HG03066 (cell line): ENCODE measurements around the gene PAK1.

Source experiments
- ATAC-seq: cut with Tn5 transposase; IDR thresholded peaks from one replicate; pipeline ENCODE4 v1.9.1; 2021; ENCODE audit warnings: low read depth; ENCODE audit not compliant: unreplicated experiment

Gene PAK1

GRCh38 chr11:77278595-77279506, 195.0 kb downstream of the PAK1 start:
- no peak for ATAC-seq

DNA sequence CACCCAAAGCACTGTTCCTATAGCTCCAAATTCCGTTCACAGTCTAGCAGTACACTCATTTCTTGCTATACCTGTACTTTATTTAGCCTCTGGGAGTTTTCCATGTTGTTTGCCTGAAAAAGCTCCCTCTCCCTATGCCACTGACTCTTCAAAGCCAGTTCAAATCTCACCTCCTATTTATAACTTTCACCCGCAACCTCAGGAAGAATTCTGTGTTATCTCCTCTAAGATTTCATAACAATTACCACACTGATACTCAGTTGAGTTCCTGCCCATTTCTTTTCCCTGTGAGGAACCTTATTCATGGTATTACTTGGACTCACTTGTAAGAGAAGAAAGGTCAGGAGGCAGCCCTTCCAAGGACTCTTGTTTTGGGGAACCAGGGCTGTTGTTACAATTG, 197.6 kb downstream of the PAK1 start:
- ATAC-seq = no peak
